Activated CD4-positive, alpha-beta T cell treated with anti-CD3 and anti-CD28 coated beads for 24 hours (primary cell): ENCODE results near the gene RXRA.

ENCODE experiments used
- DNase-seq, 2 donors: peaks; one replicate each; pipeline ENCODE4 v3.0.0-alpha.2; 2020; ENCODE audit warnings: low read depth in 2 of 2

Gene RXRA

GRCh38 chr9:134325813-134326723, at the start of gene RXRA:
Gene RXRA (plus strand): TSS chr9:134326455. CDS start chr9:134326632, 177 bp downstream.
- DNase-seq, result peak; percentile 33 to 44

- DNase-seq, result no peak
Measured at GRCh38 chr9:134278286-134278685, 48.0 kb upstream of the RXRA start.

GRCh38 chr9:134278974-134279640, 47.1 kb upstream of the RXRA start:
- DNase-seq, result no peak

GRCh38 chr9:134282138-134282650, 44.1 kb upstream of the RXRA start:
- no peak for DNase-seq

GRCh38 chr9:134283111-134283515, 43.1 kb upstream of the RXRA start:
- no peak for DNase-seq

- no peak for DNase-seq
Measured at GRCh38 chr9:134283692-134284265, 42.5 kb upstream of the RXRA start.

GRCh38 chr9:134284273-134284672, 42.0 kb upstream of the RXRA start:
- DNase-seq, result no peak

GRCh38 chr9:134284741-134285140, 41.5 kb upstream of the RXRA start:
- no peak for DNase-seq

- DNase-seq, result no peak
Measured at GRCh38 chr9:134285215-134285845, 40.9 kb upstream of the RXRA start.

- no peak for DNase-seq
Measured at GRCh38 chr9:134286471-134287245, 39.6 kb upstream of the RXRA start.

- no peak for DNase-seq
Measured at GRCh38 chr9:134287591-134288491, 38.4 kb upstream of the RXRA start.

- no peak for DNase-seq
Measured at GRCh38 chr9:134288746-134289145, 37.5 kb upstream of the RXRA start.

- DNase-seq, result no peak
Measured at GRCh38 chr9:134289241-134289875, 36.9 kb upstream of the RXRA start.

GRCh38 chr9:134290603-134291451, 35.4 kb upstream of the RXRA start:
- no peak for DNase-seq

GRCh38 chr9:134291452-134291881, 34.8 kb upstream of the RXRA start:
- DNase-seq, result no peak

- DNase-seq, result no peak
Measured at GRCh38 chr9:134291961-134292871, 34.0 kb upstream of the RXRA start.

- no peak for DNase-seq
Measured at GRCh38 chr9:134293031-134293521, 33.2 kb upstream of the RXRA start.
